HG02623 (cell line): ENCODE results near the gene PACS2.

Source experiments
- ATAC-seq: cut with Tn5 transposase; IDR thresholded peaks from one replicate; pipeline ENCODE4 v1.9.1; 2021; ENCODE audit warnings: moderate library complexity; ENCODE audit not compliant: unreplicated experiment

Gene PACS2

DNA sequence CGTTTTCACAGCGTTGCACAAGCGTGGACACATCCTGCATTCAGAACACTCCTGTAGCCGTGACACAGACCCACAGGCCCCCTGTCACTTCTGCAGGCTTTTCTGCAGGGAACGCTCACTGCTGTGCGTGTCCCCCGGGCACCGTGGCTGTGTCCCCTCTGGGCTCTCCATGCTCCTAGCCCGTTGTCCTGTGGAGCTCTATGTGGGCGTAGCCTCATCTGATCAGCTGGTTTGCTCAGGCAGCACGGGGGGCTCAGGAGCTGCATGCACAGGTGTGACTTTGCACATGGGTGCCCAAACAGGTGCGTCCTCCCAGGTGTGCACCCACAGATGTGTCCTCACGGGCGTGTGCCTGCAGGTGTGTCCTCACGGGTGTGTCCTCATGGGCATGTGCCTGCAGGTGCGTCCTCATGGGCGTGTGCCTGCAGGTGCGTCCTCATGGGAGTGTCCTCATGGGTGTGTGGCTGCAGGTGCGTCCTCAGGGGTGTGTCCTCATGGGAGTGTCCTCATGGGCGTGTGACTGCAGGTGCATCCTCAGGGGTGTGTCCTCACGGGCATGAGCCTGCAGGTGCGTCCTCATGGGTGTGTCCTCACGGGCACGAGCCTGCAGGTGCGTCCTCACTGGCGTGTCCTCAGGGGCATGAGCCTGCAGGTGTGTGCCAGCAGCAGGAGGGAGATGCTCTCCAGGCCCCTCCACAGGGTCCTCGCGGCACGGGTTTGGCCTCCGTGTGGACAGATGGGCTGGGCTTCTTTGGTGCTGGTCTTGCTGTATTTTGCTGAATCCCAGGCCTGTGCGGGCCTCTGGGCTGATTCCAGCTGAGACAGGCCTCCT lies 122.6 kb downstream of the PACS2 start:
- ATAC-seq = no peak

DNA sequence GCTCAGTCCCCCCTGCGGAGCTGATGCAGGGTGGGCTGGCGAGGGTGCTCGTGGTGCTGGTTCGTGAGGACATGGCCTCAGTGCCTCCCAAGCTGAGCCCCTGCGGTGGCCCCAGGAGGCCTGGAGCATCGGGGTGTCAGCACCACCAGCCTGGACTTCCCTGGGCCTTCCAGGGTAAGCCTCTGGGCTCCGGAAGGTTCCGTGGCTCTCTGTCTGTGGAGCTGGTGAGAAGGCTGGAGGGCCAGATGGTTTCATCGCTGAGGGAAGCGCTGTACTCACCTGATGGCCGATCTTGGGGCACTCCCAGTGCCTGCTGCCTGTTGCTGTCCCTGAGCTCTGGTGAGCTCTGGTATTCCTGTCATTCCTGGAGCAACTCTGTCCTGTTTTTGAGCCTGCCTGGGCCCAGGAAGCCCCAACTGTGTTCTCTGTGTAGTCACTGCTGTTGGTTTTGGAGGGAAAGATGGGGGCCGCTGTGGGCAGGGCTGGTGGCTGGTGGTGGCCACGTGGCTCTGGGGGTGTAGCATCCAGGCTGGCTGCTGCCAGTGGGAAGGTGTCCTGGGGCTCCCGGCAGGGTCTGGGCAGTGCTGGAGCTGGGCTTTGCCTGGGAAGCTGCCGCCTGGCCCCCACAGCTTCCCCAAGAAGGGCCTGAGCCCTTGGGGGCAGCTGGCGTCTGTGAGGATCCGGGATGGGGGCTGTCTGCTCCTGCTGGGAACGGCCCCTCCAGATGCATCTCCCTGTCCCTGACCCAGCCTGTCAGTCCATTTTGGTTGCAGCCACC lies 123.4 kb downstream of the PACS2 start:
- ATAC-seq = no peak

DNA sequence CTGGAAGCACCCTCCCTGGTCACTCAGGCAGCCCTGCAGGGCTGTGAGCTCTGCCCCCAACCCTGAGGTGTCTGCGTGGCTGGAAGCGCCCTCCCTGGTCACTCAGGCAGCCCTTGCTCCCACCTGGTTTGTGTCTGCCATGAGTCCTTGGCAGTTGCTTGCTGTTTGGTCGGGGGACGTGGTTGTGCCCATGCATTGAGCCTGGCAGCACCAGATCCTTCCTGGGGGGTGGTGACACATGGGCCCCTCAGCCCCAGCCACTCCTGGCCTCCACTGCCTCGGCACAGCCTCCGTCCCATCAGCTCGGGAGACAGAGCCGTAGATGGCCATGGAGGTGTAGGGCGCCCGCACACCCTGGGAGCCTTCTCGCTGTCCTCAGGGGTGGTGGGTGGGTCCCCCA lies 124.6 kb downstream of the PACS2 start:
- no peak for ATAC-seq

DNA sequence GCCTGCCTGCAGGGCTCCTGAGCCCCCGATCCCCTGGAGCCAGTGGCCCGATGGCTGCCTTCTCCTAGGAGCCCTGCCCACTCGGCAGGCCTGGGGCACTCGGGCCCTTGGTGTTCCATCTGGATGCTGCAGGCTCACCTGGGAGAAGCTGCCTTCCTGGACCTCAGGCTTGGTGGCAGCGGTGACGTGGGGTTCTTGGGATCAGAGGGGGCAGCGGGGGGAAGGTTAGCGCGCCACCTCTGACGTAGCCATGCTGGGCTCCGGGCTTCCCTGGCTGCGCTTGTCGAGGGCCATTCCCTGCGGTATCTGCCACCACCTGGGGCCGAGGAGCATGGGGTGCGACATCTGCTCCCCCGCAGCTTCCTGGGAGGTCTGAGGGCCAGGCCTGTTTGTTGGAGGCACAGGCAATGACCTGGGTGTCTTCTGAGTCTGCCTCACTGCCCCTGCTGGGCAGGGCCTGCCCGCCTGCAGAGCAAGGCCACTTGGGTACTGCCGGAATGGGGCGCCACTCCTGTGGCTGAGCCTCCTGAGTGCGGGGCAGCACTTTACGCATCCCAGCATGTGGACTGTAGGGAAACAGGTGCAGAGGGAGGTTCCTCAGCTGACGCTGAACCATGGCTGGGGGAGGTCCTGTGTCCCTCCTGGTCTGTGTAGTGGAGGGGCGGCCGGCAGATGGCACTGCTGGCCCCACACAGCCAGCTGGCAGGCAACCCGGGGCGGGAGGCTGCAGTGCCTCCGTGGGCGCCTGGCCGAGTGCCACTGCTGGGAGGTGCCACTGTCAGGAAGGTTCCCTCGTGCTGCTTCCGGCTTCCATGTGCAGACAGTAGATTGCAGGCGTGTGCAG lies 125.4 kb downstream of the PACS2 start:
- no peak for ATAC-seq

DNA sequence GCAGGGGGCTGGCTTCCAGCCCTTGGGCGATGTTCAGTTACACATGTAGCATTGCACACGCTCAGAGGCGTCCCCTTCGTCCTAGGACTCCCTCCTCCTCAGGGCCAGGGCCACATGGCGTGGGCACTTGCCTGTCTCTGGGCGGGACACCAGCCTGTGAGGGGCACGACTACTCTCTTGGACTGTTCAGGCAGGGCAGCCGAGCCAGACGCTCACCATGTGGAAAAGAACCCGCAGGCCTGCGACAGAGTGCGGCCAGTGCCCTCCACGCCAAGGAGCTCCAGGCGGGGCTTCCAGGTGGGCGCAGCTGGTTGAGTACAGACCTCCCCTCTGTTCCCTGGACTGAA lies 126.0 kb downstream of the PACS2 start:
- ATAC-seq = no peak

DNA sequence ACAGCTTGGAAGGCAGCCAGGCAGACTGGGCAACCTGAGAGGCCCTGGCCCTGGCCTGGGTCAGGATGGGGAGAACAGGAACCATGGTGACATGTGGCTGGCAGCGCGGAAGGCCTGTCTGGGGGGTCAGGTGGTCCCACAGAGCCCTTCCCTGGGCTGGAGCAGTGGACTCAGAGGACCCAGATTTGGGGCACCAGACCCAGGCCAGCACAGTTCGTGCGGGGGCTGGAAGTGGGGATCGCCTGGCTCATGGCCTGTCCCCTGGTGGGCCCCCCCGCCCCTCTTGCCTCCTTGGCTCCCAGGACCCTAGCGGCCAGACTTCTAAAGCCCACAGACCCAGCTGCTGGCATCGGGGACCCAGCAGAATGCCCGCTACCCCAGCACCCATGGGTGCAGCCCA lies 126.4 kb downstream of the PACS2 start:
- ATAC-seq = no peak

DNA sequence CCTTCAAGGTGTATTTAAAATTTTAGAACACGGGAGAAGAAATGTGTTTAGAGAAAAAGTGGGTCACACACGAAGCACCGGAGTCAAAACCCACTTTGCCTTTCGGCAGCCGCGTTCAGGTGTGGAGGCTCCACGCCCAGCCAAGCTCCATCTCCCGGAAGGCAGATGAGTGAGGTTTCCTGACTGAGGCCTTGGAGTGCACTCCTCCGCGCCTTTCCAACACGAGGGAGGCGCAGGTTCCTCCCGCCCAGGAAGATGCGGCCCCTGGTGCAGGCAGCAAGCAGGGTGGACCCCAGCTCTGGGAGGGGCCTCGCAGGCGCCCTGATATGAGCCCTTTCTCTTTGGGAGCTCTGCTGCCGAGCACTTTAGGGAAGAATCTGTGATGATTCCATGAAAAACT lies 127.6 kb downstream of the PACS2 start:
- ATAC-seq = no peak

DNA sequence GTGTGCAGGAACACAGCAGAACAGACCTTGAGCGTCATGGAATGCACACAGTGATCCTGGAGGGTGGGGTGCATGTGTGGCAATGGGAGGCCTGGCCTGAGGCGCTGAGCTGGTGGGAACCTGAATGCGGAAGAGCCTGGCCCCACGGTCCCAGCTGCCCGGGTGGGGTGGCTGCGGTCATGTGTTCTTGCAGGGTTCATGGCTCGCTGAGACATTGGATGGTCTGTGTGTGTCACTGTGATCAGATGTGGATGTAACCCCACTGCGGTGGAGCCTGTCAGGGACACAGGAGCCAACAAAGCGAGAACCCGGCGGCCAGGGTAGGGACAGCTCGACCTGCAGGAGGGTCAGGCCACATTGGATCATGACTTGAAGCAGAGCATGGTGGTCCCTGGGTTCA lies 128.3 kb downstream of the PACS2 start:
- ATAC-seq = no peak

DNA sequence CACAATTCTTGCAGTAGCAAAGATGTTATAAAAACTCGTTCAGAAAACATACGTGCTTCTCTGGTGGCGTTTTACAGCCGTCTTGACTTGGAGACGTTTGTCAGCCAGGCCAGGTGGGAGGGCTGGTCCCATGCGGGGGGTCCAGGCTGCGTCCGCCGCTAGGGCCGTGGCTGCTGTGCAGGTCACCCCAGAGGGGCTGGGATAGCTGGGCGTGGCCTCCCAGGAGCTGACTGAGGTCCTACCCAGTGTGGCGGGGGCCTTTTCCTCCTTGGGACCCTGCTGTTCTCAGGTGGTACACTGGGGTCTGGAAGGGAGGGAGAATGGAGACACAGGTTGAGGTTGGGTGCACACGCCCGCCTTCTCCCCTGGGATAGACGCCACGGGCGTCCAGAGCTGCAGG lies 130.3 kb downstream of the PACS2 start:
- no peak for ATAC-seq

DNA sequence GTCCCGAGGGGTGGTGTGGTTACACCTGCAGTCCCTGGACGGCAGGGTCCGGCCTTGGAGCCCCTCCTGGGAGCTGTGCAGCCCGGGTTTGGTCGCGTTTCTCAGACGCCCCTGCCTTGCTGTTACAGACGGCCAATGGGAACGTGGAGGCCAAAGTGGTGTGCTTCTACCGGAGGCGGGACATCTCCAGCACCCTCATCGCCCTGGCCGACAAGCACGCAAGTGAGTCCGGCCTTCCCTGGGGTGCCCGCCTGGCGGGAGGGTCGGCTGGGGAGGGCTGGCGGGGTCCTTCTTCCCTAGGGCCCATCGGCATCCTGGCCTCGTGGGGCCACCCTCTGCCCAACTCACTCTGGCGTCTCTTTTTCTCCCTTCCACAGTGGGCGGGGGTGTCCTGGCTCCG lies 130.7 kb downstream of the PACS2 start:
- no peak for ATAC-seq

DNA sequence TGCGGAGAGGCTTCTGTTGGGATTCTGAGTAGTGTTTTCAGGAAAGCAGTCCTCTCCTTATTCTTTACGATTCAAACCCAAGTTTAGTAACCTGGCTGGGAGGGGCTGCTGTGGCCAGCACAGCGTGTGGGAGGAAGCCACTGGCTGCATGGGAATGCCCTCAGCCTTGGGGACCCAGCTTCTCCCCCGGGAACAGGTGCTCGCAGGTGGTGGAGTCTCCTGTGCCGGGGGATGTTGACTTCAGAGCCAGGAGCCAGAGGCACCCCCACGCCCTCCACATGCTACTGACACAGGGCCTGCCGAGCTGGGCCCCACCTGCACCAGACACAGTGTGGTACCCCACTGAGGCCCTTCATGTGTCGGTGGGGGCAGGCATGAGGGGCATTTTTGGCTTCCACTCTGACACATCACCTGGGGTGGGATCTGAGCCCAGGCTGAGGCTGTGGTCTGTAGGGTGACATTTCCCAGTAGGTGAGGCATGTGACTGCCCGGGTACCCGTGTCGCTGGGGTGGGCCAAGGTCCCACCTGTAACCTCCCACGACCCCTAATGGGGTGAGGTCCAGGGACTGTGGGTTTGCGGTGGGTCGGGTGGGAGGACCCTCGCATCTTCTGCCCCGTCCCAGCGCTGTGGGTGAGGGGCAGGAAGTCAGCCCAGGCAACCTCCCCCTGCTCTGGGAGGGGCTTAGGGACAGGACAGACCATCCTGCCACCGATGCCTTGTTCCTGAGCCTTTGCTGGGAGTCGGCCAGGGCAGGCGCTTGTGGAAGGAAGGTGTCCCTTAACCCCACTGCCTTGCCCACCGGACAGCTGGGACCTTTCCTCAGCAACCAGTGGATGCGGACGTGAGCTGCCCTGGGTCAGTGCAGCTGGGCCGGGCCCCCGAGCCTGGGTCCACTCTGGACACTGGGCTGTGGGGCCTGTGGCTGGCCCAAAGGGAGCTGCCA lies 131.6 kb downstream of the PACS2 start:
- no peak for ATAC-seq

DNA sequence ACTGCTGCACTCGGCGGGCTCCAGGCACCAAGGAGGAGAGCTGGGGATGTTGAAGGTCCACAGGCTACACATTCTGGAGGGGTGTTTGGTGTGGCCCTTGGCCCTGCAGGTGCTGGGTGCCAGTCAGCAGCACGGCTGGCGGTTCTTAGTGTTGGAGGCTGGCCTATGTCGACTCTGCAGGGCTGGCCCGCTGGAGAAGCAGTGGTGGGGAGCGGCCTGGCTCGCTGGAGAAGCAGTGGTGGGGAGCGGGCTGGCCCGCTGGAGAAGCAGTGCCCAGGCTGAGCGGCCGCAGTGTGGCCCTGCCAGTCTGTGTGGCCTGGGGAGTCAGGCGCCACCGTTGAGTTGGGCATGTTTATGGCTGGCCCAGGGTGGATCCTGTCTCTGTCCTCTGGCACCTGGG lies 132.4 kb downstream of the PACS2 start:
- no peak for ATAC-seq
